ENCODE results near the gene CD2AP. TPM values are rescaled to one million over a fixed set of nuclear protein-coding genes. Genes with fewer than 3 reads are reported as not detected.

CD2AP gene
- total RNA-seq, 1 donor from 2014 or later = 11.7 TPM

- intact Hi-C loops (cut with DNase I) = no loop called here
- DNase-seq (ENCODE audit: low spot score) = no peak
Observed at GRCh38 chr6:47663462-47664216, 186.1 kb downstream of the CD2AP start.

GRCh38 chr6:47665112-47665511 is 187.5 kb downstream of the CD2AP start:
- DNase-seq (ENCODE audit: low spot score) = no peak
- intact Hi-C loops (cut with DNase I) = no loop called here

GRCh38 chr6:47669684-47670513 is 192.3 kb downstream of the CD2AP start:
- intact Hi-C loops (cut with DNase I) = no loop called here

GRCh38 chr6:47670851-47671250 is 193.3 kb downstream of the CD2AP start:
- intact Hi-C loops (cut with DNase I) = no loop called here
- no peak for DNase-seq (ENCODE audit: low spot score)

More at GRCh38 chr6:47669684-47670513, 192.3 kb downstream of the CD2AP start:
- DNase-seq (ENCODE audit: low spot score) = no peak

- no peak for DNase-seq (ENCODE audit: low spot score)
- intact Hi-C loops (cut with DNase I) = no loop called here
Observed at GRCh38 chr6:47671777-47672176, 194.2 kb downstream of the CD2AP start.

GRCh38 chr6:47672816-47673215 is 195.2 kb downstream of the CD2AP start:
- no peak for DNase-seq (ENCODE audit: low spot score)
- intact Hi-C loops (cut with DNase I) = no loop called here

GRCh38 chr6:47674673-47675072 is 197.1 kb downstream of the CD2AP start:
- intact Hi-C loops (cut with DNase I) = no loop called here
- DNase-seq (ENCODE audit: low spot score) = no peak

Other genes with a start within 250 kb of the CD2AP start
- gene TNFRSF21, start 167.9 kb upstream of the CD2AP start, total RNA-seq = 3.5 TPM
- not detected for gene ADGRF4, start 220.8 kb downstream of the CD2AP start, total RNA-seq